GM19468 (cell line): Measurements from ENCODE around the gene MOB3C.

Experiments
- ATAC-seq: cut with Tn5 transposase; IDR thresholded peaks from one replicate; pipeline ENCODE4 v1.9.1; 2021; ENCODE audit warnings: mild to moderate bottlenecking, moderate library complexity, moderate number of reproducible peaks; ENCODE audit not compliant: unreplicated experiment; ENCODE audit errors: extremely low read depth

Gene MOB3C

GRCh38 chr1:46642115-46642680 lies 25.6 kb upstream of the MOB3C start:
- ATAC-seq = no peak

- no peak for ATAC-seq
Observed at GRCh38 chr1:46639547-46639946, 22.9 kb upstream of the MOB3C start.

- no peak for ATAC-seq
Observed at GRCh38 chr1:46638921-46639320, 22.3 kb upstream of the MOB3C start.

- no peak for ATAC-seq
Observed at GRCh38 chr1:46637444-46638083, 21.0 kb upstream of the MOB3C start.

GRCh38 chr1:46635205-46635604 lies 18.6 kb upstream of the MOB3C start:
- ATAC-seq = no peak

GRCh38 chr1:46630719-46631118 lies 14.1 kb upstream of the MOB3C start:
- no peak for ATAC-seq

- no peak for ATAC-seq
Observed at GRCh38 chr1:46623743-46624644, 7.4 kb upstream of the MOB3C start.

GRCh38 chr1:46622344-46622743 lies 5.7 kb upstream of the MOB3C start:
- ATAC-seq = no peak

- no peak for ATAC-seq
Observed at GRCh38 chr1:46621930-46622329, 5.3 kb upstream of the MOB3C start.

GRCh38 chr1:46619656-46620258 lies 3.1 kb upstream of the MOB3C start:
- no peak for ATAC-seq

- ATAC-seq = no peak
Observed at GRCh38 chr1:46618754-46619415, 2.3 kb upstream of the MOB3C start.

- ATAC-seq = no peak
Observed at GRCh38 chr1:46617833-46618232, 1.2 kb upstream of the MOB3C start.

- ATAC-seq = no peak
Observed at GRCh38 chr1:46617108-46617800, 643 bp upstream of the MOB3C start.

GRCh38 chr1:46615735-46616134 lies 876 bp downstream of the MOB3C start:
- ATAC-seq = no peak

- ATAC-seq = no peak
Observed at GRCh38 chr1:46615088-46615487, 1.5 kb downstream of the MOB3C start.

GRCh38 chr1:46614604-46614984 lies 2.0 kb downstream of the MOB3C start:
- no peak for ATAC-seq

GRCh38 chr1:46613661-46614603 lies 2.7 kb downstream of the MOB3C start:
- no peak for ATAC-seq

GRCh38 chr1:46612937-46613660 lies 3.5 kb downstream of the MOB3C start:
- no peak for ATAC-seq
